GM06990 (cell line): Measurements from ENCODE around the gene PRKCZ.

ENCODE experiments used
- DNase-seq: peaks from one replicate; pipeline ENCODE4 v3.0.0-alpha.2; 2011; ENCODE audit not compliant: insufficient read length; ENCODE audit errors: extremely low read depth
- H3K27me3 ChIP-seq: replicated peaks from 2 replicates; pipeline ENCODE4 v1.6.0; 2011; ENCODE audit warnings: low read length; ENCODE audit not compliant: control insufficient read depth, insufficient read depth
- H3K36me3 ChIP-seq: 2 replicates; pipeline ENCODE4 v1.5.1; 2011; ENCODE audit warnings: low read length; ENCODE audit not compliant: control insufficient read depth, insufficient read depth
- H3K4me3 ChIP-seq: replicated peaks from 2 replicates; pipeline ENCODE4 v1.5.1; 2011; ENCODE audit warnings: low read depth, mild to moderate bottlenecking, control low read depth, low read length
- CTCF ChIP-seq: IDR thresholded peaks from 2 replicates; pipeline ENCODE4 v1.5.1; 2011; ENCODE audit warnings: low read length, control low read depth, mild to moderate bottlenecking, inconsistent platforms; ENCODE audit not compliant: insufficient read depth, poor library complexity, severe bottlenecking

Gene PRKCZ

DNA sequence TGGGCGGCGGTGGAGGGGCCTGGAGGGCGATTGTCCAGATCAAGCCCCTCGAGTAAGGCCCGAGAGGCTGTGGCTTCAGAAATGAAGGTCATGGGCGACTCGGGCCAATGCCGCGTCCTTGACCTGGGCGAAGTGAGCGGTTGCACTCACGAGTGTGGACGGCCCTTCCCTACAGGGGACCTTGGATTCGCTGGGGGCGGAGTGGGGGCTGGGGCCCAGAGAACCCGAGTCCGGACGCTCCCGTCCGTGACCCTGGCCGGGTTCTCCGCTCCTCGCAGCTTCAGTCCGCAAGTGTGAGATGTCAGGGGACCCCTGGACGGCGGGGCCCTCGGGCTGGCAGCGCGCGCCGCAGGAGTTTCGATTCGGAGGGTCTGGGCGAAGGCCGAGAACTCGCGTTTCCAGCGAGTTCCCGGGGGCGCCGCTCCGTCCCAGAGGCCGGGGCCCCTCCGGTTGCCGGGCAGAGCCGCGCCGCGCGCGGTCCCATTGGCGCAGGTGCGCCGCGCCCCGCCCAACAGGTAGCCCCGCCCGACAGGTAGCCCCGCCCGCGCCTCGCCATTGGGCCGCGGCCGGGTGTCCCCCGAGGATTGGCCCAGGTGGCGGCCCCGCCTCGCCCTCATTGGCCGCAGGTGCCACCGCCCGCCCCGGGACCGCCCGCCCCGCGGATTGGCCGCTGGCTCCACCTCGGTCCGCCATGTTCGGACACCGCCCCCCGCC lies at the start of gene PRKCZ:
Gene PRKCZ (plus strand): TSS at position 694 of the 714 bp plus-strand sequence. CDS start 220 bp downstream, outside the sequence.
- DNase-seq, result peak; percentile 91
- Histone ChIP-seq H3K4me3 (peak within 1 kb of the TSS; percentile 38), H3K27me3 (no peaks in the 10 kb centered on the region; the same call in 1 of the 2 replicates), H3K36me3 (no peaks in the 10 kb centered on the region)
- TF ChIP-seq CTCF, result no peak

DNA sequence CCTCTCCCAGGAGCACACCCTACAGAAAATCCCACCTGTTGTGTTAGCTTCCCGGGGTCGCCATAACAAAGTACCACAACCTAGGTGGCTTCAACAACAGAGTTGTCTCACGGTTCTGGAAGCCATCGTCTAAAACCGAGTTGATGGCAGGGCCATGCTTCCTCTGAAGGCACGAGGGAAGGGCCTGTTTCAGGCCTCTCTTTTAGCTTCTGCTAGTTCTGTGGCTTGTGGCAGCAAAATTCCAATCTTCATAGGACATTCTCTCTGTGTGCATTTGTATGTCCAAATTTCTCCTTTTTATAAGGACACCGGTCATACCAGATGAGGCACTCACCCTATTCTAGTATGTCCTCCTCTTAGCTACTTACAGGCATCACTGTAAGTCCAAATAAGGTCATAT lies 49.8 kb upstream of the PRKCZ start:
- Histone ChIP-seq H3K4me3 (no peak overlapping the region), H3K27me3 (no peaks in the 10 kb centered on the region), H3K36me3 (no peaks in the 10 kb centered on the region)
- no peak for TF ChIP-seq CTCF
- DNase-seq, result no peak

DNA sequence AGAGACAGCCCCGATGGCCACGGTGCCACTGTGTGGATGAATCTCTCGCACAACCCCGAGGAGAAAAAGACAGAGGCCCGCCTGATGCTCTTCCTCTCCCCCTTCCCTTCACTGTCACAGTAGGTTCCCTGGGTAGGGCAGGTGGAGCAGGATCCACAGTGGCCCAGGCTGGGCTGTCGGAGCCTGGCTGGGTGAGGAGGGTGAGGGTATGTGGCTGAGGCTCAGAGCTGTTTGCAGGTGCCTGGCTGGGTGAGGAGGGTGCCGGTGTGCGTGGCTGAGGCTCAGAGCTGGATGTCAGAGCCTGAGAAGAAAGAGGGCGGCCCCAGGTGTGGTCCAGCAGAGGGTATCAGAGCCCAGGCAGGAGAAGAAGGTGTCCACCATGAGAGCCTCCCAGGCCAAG lies 49.4 kb upstream of the PRKCZ start:
- no peak for DNase-seq
- Histone ChIP-seq H3K4me3 (no peak overlapping the region), H3K27me3 (no peaks in the 10 kb centered on the region), H3K36me3 (no peaks in the 10 kb centered on the region)
- no peak for TF ChIP-seq CTCF

- Histone ChIP-seq H3K27me3 (no peaks in the 10 kb centered on the region), H3K4me3 (no peak overlapping the region), H3K36me3 (no peaks in the 10 kb centered on the region)
- no peak for DNase-seq
- no peak for TF ChIP-seq CTCF
Measured at GRCh38 chr1:2001773-2002411, 48.3 kb upstream of the PRKCZ start.

- no peak for DNase-seq
Measured at GRCh38 chr1:2003541-2004131, 46.6 kb upstream of the PRKCZ start, which contains the start of gene CFAP74. Gene CFAP74 (minus strand): TSS chr1:2003786. CDS start chr1:1990956, 12,830 bp downstream.

More at GRCh38 chr1:2003541-2004131, 46.6 kb upstream of the PRKCZ start, which contains the start of gene CFAP74:
- Histone ChIP-seq H3K36me3 (no peaks in the 10 kb centered on the region), H3K4me3 (no peak within 1 kb of the TSS), H3K27me3 (no peaks in the 10 kb centered on the region)
- TF ChIP-seq CTCF, result no peak
